ENCODE results near the gene ODF2.

Gene ODF2

GRCh38 chr9:128532581-128532980 lies 76.8 kb downstream of the ODF2 start:
- no peak for DNase-seq

GRCh38 chr9:128540634-128541360 lies 85.0 kb downstream of the ODF2 start:
- no peak for DNase-seq

GRCh38 chr9:128546504-128546903 lies 90.7 kb downstream of the ODF2 start:
- DNase-seq = no peak

GRCh38 chr9:128548876-128549275 lies 93.1 kb downstream of the ODF2 start:
- no peak for DNase-seq

- peak; percentile 27 for DNase-seq
These were observed 94.4 kb downstream of the ODF2 start for GRCh38 chr9:128550226-128550625.
